ENCODE data around the gene SHPK.

- TF ChIP-seq, protein P1, sequence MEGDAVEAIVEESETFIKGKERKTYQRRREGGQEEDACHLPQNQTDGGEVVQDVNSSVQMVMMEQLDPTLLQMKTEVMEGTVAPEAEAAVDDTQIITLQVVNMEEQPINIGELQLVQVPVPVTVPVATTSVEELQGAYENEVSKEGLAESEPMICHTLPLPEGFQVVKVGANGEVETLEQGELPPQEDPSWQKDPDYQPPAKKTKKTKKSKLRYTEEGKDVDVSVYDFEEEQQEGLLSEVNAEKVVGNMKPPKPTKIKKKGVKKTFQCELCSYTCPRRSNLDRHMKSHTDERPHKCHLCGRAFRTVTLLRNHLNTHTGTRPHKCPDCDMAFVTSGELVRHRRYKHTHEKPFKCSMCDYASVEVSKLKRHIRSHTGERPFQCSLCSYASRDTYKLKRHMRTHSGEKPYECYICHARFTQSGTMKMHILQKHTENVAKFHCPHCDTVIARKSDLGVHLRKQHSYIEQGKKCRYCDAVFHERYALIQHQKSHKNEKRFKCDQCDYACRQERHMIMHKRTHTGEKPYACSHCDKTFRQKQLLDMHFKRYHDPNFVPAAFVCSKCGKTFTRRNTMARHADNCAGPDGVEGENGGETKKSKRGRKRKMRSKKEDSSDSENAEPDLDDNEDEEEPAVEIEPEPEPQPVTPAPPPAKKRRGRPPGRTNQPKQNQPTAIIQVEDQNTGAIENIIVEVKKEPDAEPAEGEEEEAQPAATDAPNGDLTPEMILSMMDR (IDR thresholded peaks at IDR 0.05; ENCODE audit: low read length) = no peak
- no peak for TF ChIP-seq EZH2 (IDR thresholded peaks at IDR 0.05; ENCODE audit: borderline replicate concordance, low read length)
These were observed 5.9 kb upstream of the SHPK start for GRCh38 chr17:3641717-3642486.

Data from OCI-LY1 (cell line).